Liver (tissue), 9 donors: ENCODE results near the gene POLE2. TPM values are rescaled to one million over a fixed set of nuclear protein-coding genes. Genes with fewer than 3 reads are reported as not detected.
"Not testable (repeated sequence)": the region's sequence is repeated elsewhere in the genome, so short reads cannot be mapped to it uniquely, and the experiment has no call there.

Experiments
- DNase-seq: peaks from one replicate; pipeline ENCODE4 v3.0.0-alpha.2; 2017; ENCODE audit warnings: low spot score
- H3K27ac ChIP-seq, 2 donors: one replicate each; pipeline ENCODE4 v1.7.0; 2013; ENCODE audit warnings: inconsistent platforms in 2 of 2, low read length in 2 of 2, control low read depth in 1 of 2, low read depth in 1 of 2, mild to moderate bottlenecking in 1 of 2
- H3K27me3 ChIP-seq, 4 donors: one replicate each; pipeline versions ENCODE4 v1.6.1 to v1.7.0; 2013; ENCODE audit warnings: low read length in 3 of 4, inconsistent platforms in 1 of 4, mild to moderate bottlenecking in 1 of 4, moderate library complexity in 1 of 4; ENCODE audit not compliant: control insufficient read depth in 4 of 4, insufficient read depth in 4 of 4
- H3K36me3 ChIP-seq, 4 donors: one replicate each; pipeline versions ENCODE4 v1.6.1 to v1.7.0; 2013; ENCODE audit warnings: low read length in 3 of 4, mild to moderate bottlenecking in 3 of 4, low read depth in 1 of 4, moderate library complexity in 1 of 4; ENCODE audit not compliant: control insufficient read depth in 4 of 4, insufficient read depth in 3 of 4
- H3K4me1 ChIP-seq, 4 donors: one replicate each; pipeline versions ENCODE4 v1.6.1 to v1.7.0; 2013; ENCODE audit warnings: low read length in 3 of 4, mild to moderate bottlenecking in 3 of 4, moderate library complexity in 1 of 4; ENCODE audit not compliant: control insufficient read depth in 4 of 4, insufficient read depth in 4 of 4
- H3K4me3 ChIP-seq, 3 donors: one replicate each; pipeline versions ENCODE4 v1.6.1 to v1.7.0; 2013; ENCODE audit warnings: low read length in 3 of 3, control low read depth in 1 of 3, low read depth in 1 of 3, mild to moderate bottlenecking in 1 of 3
- H3K9ac ChIP-seq, 2 donors: one replicate each; pipeline ENCODE4 v1.7.0; 2013; ENCODE audit warnings: low read length in 2 of 2, mild to moderate bottlenecking in 2 of 2, moderate library complexity in 2 of 2, control low read depth in 1 of 2, low read depth in 1 of 2
- H3K9me3 ChIP-seq, 4 donors: one replicate each; pipeline versions ENCODE4 v1.6.1 to v1.7.0; 2013; ENCODE audit warnings: low read length in 3 of 4; ENCODE audit not compliant: control insufficient read depth in 4 of 4
- ATF3 ChIP-seq: IDR thresholded peaks from 2 replicates; pipeline ENCODE4 v1.6.1; 2016; ENCODE audit warnings: antibody characterized with exemption
- CTCF ChIP-seq: fragments of 150-350 bp; IDR thresholded peaks from 2 replicates; pipeline ENCODE4 v1.5.1; 2017; ENCODE audit warnings: improper control_type of control experiment, low read depth, low read length; ENCODE audit not compliant: missing input control
- EGR1 ChIP-seq, 2 donors: IDR thresholded peaks; 2 replicates each; pipeline ENCODE4 v1.6.1; 2016 to 2018; ENCODE audit warnings: antibody characterized with exemption in 2 of 2, low read depth in 2 of 2
- FOXA1 ChIP-seq: IDR thresholded peaks from 2 replicates; pipeline ENCODE4 v1.6.1; 2016; ENCODE audit warnings: antibody characterized with exemption
- GABPA ChIP-seq, 2 donors: IDR thresholded peaks in 1 of 2; conservative IDR thresholded peaks in 1 of 2; 2 replicates each; pipeline ENCODE4 v1.6.1; 2016; ENCODE audit warnings: antibody characterized with exemption in 2 of 2, mild to moderate bottlenecking in 1 of 2, moderate library complexity in 1 of 2
- HNF4G ChIP-seq: IDR thresholded peaks from 2 replicates; pipeline ENCODE4 v1.6.1; 2016; ENCODE audit warnings: antibody characterized with exemption
- JUND ChIP-seq, 2 donors: IDR thresholded peaks; 2 replicates each; pipeline ENCODE4 v1.6.1; 2016; ENCODE audit warnings: antibody characterized with exemption in 2 of 2
- MAX ChIP-seq: IDR thresholded peaks from 2 replicates; pipeline ENCODE4 v1.6.1; 2016; ENCODE audit warnings: antibody characterized with exemption
- NR2F2 ChIP-seq: IDR thresholded peaks from 2 replicates; pipeline ENCODE4 v1.6.1; 2016; ENCODE audit warnings: antibody characterized with exemption
- RAD21 ChIP-seq, 2 donors: IDR thresholded peaks; 2 replicates each; pipeline ENCODE4 v1.6.1; 2016; ENCODE audit warnings: antibody characterized with exemption in 2 of 2, mild to moderate bottlenecking in 2 of 2
- WGBS: extraction: QIAGEN DNeasy Blood & Tissue Kit; methylation state at CpG from one replicate; pipeline ENCODE4 v1.1.7; 2013; 5-methylcytosine and 5-hydroxymethylcytosine counted together
- polyA plus RNA-seq, 2 donors: library from polyadenylated mRNA; stranded (reverse) in 1 of 2; unstranded in 1 of 2; fragments of 200-250 nt in 1 of 2; fragments of >200 nt in 1 of 2; fragmentation: Nextera tagmentation in 1 of 2; extraction: Ambion mirVana in 1 of 2; gene quantifications; one replicate each; pipeline versions ENCODE4 v1.2.1 to v1.2.3, GENCODE V29; 2013 to 2015
- total RNA-seq, 2 donors: library from RNA; depleted of rRNA; stranded (reverse); fragments of >200 nt; gene quantifications; one replicate each; pipeline ENCODE4 v1.2.3, GENCODE V29; 2014
- donor health status: healthy.
- donor health status: healthy.
- donor health status: healthy.
- donor health status: healthy.
- donor health status: healthy.

Gene POLE2
- total and polyA plus RNA-seq, 4 donors: 1.3 to 16.5 (median 1.7) TPM

GRCh38 chr14:49703965-49704364 is 16.0 kb upstream of the POLE2 start:
- no peak overlapping the region for H3K27ac ChIP-seq
- no peaks in the 10 kb centered on the region for H3K4me1 ChIP-seq
- TF ChIP-seq NR2F2: no peak
- TF ChIP-seq RAD21 (IDR thresholded peaks at IDR 0.05): no peak
- TF ChIP-seq EGR1 (IDR thresholded peaks at IDR 0.05; ENCODE audit: low read depth in 2 of 2): no peak
- TF ChIP-seq HNF4G: no peak
- H3K36me3 ChIP-seq: peaks cover 0 to 2% (median 0%) of the 10 kb centered on the region in 4 donors
- H3K9me3 ChIP-seq: no peaks in the 10 kb centered on the region
- 74% methylated on average over 3 of the region's 3 CpGs for WGBS
- DNase-seq: no peak
- H3K4me3 ChIP-seq: no peak overlapping the region
- no peak overlapping the region for H3K9ac ChIP-seq
- no peaks in the 10 kb centered on the region for H3K27me3 ChIP-seq

- no peak for TF ChIP-seq FOXA1
- no peak for TF ChIP-seq ATF3
- TF ChIP-seq HNF4G: no peak
- TF ChIP-seq JUND (IDR thresholded peaks at IDR 0.05): no peak
- TF ChIP-seq MAX: no peak
- no peak for TF ChIP-seq CTCF
- TF ChIP-seq GABPA (IDR thresholded peaks at IDR 0.05 in 1 of 2, conservative IDR thresholded peaks at IDR 0.05 in 1 of 2): no peak
- H3K36me3 ChIP-seq: peaks cover 0 to 2% (median 0%) of the 10 kb centered on the region in 4 donors
- H3K9ac ChIP-seq: no peak overlapping the region
- no peaks in the 10 kb centered on the region for H3K4me1 ChIP-seq
- H3K9me3 ChIP-seq: no peaks in the 10 kb centered on the region
- H3K27ac ChIP-seq: no peak overlapping the region
- H3K27me3 ChIP-seq: no peaks in the 10 kb centered on the region
- 81% methylated on average over 4 of the region's 4 CpGs for WGBS
- DNase-seq: no peak
- H3K4me3 ChIP-seq: no peak overlapping the region
These were observed 14.7 kb upstream of the POLE2 start for GRCh38 chr14:49702725-49703124.

- DNase-seq, H3K9me3 ChIP-seq, H3K27ac ChIP-seq, H3K36me3 ChIP-seq, H3K9ac ChIP-seq, H3K27me3 ChIP-seq: not testable (repeated sequence)
- 19% methylated on average over 13 of the region's 13 CpGs for WGBS
- Histone ChIP-seq H3K4me3 (peak overlapping the region; percentile 29 to 93 (median 69)), H3K4me1 (peaks cover 0 to 16% (median 7%) of the 10 kb centered on the region in 4 donors)
These were observed 5.7 kb upstream of the POLE2 start for GRCh38 chr14:49693735-49694124.
